Measurements from ENCODE around the gene YY2.

DNA sequence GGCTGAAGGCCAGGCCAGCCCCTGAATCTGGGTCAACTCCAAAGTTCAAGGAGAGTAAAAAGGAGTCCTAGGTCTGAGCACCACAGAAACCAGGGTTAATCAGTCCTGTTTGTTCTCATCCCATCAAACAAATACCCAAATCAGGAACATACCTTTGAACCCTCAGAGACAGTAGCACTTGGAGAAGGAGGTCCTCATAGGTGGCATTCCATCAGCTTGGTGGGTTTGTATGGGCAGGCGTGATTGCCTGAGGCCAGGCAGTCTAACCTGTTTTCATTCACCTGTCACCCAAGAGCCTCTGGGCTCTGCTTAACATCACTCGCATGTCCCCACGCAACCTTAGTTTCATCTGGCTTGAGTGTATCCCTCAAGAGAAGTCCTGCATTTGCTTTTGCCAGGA lies 33.9 kb upstream of the YY2 start:
- TF ChIP-seq, protein P1, sequence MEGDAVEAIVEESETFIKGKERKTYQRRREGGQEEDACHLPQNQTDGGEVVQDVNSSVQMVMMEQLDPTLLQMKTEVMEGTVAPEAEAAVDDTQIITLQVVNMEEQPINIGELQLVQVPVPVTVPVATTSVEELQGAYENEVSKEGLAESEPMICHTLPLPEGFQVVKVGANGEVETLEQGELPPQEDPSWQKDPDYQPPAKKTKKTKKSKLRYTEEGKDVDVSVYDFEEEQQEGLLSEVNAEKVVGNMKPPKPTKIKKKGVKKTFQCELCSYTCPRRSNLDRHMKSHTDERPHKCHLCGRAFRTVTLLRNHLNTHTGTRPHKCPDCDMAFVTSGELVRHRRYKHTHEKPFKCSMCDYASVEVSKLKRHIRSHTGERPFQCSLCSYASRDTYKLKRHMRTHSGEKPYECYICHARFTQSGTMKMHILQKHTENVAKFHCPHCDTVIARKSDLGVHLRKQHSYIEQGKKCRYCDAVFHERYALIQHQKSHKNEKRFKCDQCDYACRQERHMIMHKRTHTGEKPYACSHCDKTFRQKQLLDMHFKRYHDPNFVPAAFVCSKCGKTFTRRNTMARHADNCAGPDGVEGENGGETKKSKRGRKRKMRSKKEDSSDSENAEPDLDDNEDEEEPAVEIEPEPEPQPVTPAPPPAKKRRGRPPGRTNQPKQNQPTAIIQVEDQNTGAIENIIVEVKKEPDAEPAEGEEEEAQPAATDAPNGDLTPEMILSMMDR (IDR thresholded peaks at IDR 0.05; ENCODE audit: insufficient read depth, low read length, poor library complexity, severe bottlenecking): no peak
- TF ChIP-seq EZH2phosphoT487 (conservative IDR thresholded peaks at IDR 0.05; ENCODE audit: low read length): no peak
